Cardiac atrium fibroblast (primary cell): ENCODE measurements around the gene DDX25. TPM values are rescaled to one million over a fixed set of nuclear protein-coding genes. Genes with fewer than 3 reads are reported as not detected.

ENCODE experiments used
- total RNA-seq: library from RNA; depleted of rRNA; stranded (reverse); fragments of >200 nt; gene quantifications from 2 replicates; pipeline ENCODE4 v1.2.3, GENCODE V29; 2015

Gene DDX25
- not detected in 2 replicates for total RNA-seq

GRCh38 chr11:125903711-125904659 lies at the start of gene DDX25:
Gene DDX25 (plus strand): TSS chr11:125904508. CDS start chr11:125904518, 10 bp downstream.

GRCh38 chr11:125887373-125888324 lies 16.7 kb upstream of the DDX25 start, which contains the start of gene HYLS1:
Gene HYLS1 (plus strand): TSS chr11:125887668. CDS start chr11:125899369, 11,701 bp downstream.

GRCh38 chr11:125902927-125903710 lies 1.2 kb upstream of the DDX25 start, which contains the start of gene PUS3:
Gene PUS3 (minus strand): TSS chr11:125903206. CDS start chr11:125896284, 6,922 bp downstream.

GRCh38 chr11:125945797-125946520 lies 41.7 kb downstream of the DDX25 start, which contains the start of gene VSIG10L2:
Gene VSIG10L2 (plus strand): TSS chr11:125946044. CDS start chr11:125946056, 12 bp downstream.

Other genes starting within 250 kb of the DDX25 start
- gene ACRV1, start 223.7 kb upstream of the DDX25 start, total RNA-seq: not detected in 2 replicates
- gene PATE1, start 158.2 kb upstream of the DDX25 start, total RNA-seq: not detected in 2 replicates
- gene PATE2, start 125.7 kb upstream of the DDX25 start, total RNA-seq: not detected in 2 replicates
- gene PATE3, start 116.4 kb upstream of the DDX25 start, total RNA-seq: not detected in 2 replicates
- not detected in 2 replicates for gene PATE4, start 71.2 kb upstream of the DDX25 start, total RNA-seq
- 5.1 and 6.6 TPM in 2 replicates for gene HYLS1, start 16.8 kb upstream of the DDX25 start, total RNA-seq
- 8.6 and 11.9 TPM in 2 replicates for gene PUS3, start 1.3 kb upstream of the DDX25 start, total RNA-seq
- gene VSIG10L2, start 41.5 kb downstream of the DDX25 start, total RNA-seq: not detected in 2 replicates
- 21.8 and 29.6 TPM in 2 replicates for gene CDON, start 158.4 kb downstream of the DDX25 start, total RNA-seq